GM12872 (cell line): ENCODE results near the gene SLC27A3.

ENCODE experiments used
- CTCF ChIP-seq: IDR thresholded peaks from 3 replicates; pipeline ENCODE4 v1.5.1; 2011; ENCODE audit warnings: low read depth, mild to moderate bottlenecking, low read length, moderate library complexity; ENCODE audit not compliant: insufficient read depth

Gene SLC27A3

GRCh38 chr1:153795330-153795837, 20.2 kb downstream of the SLC27A3 start:
- no peak for TF ChIP-seq CTCF

GRCh38 chr1:153795934-153796785, 21.0 kb downstream of the SLC27A3 start:
- TF ChIP-seq CTCF = no peak

- peak; percentile 91 for TF ChIP-seq CTCF
Observed at GRCh38 chr1:153796786-153797659, 21.8 kb downstream of the SLC27A3 start.

DNA sequence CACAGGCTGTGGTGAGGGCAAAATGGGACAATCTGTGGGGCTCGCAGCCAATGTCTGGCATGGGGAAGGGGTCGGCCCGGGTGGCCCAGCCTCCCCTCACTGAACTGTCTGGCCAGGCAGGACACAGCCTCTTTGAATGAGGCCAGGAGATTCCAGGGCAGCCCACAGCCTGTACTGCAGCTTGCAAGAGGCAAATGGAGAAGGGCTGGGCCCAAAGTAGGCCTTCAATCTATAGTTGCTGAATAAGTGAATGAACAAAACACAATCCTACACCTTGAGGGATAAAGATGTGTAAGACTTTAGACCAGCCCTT, 23.2 kb downstream of the SLC27A3 start:
- no peak for TF ChIP-seq CTCF

GRCh38 chr1:153799016-153799415, 23.8 kb downstream of the SLC27A3 start:
- no peak for TF ChIP-seq CTCF

- no peak for TF ChIP-seq CTCF
Observed at GRCh38 chr1:153799566-153800465, 24.6 kb downstream of the SLC27A3 start.
